HG02840 (cell line): Measurements from ENCODE around the gene IFIT5.
"Not testable (repeated sequence)": the region's sequence is repeated elsewhere in the genome, so short reads cannot be mapped to it uniquely, and the experiment has no call there.

ENCODE experiments used
- ATAC-seq: cut with Tn5 transposase; IDR thresholded peaks from one replicate; pipeline ENCODE4 v1.9.1; 2021; ENCODE audit warnings: mild to moderate bottlenecking, moderate library complexity, moderate number of reproducible peaks; ENCODE audit not compliant: unreplicated experiment, low FRiP score

IFIT5 gene

GRCh38 chr10:89425000-89425399, 10.6 kb downstream of the IFIT5 start:
- ATAC-seq, result no peak

- ATAC-seq, result no peak
Observed at GRCh38 chr10:89426230-89426868, 12.0 kb downstream of the IFIT5 start.

- no peak for ATAC-seq
Observed at GRCh38 chr10:89427629-89428028, 13.3 kb downstream of the IFIT5 start.

- ATAC-seq, result no peak
Observed at GRCh38 chr10:89428877-89429276, 14.5 kb downstream of the IFIT5 start.

GRCh38 chr10:89431977-89432376, 17.6 kb downstream of the IFIT5 start:
- ATAC-seq, result no peak

GRCh38 chr10:89438525-89438924, 24.2 kb downstream of the IFIT5 start:
- ATAC-seq, result no peak

- no peak for ATAC-seq
Observed at GRCh38 chr10:89440226-89441009, 26.1 kb downstream of the IFIT5 start.

GRCh38 chr10:89442289-89442688, 27.9 kb downstream of the IFIT5 start:
- ATAC-seq, result no peak

GRCh38 chr10:89444819-89445218, 30.5 kb downstream of the IFIT5 start:
- not testable (repeated sequence) for ATAC-seq

- no peak for ATAC-seq
Observed at GRCh38 chr10:89450901-89451300, 36.5 kb downstream of the IFIT5 start.

GRCh38 chr10:89452193-89452592, 37.8 kb downstream of the IFIT5 start:
- no peak for ATAC-seq

GRCh38 chr10:89454561-89455347, 40.4 kb downstream of the IFIT5 start:
- no peak for ATAC-seq

GRCh38 chr10:89458291-89458690, 43.9 kb downstream of the IFIT5 start:
- no peak for ATAC-seq

- no peak for ATAC-seq
Observed at GRCh38 chr10:89458784-89459183, 44.4 kb downstream of the IFIT5 start.

- ATAC-seq, result no peak
Observed at GRCh38 chr10:89463846-89464537, 49.6 kb downstream of the IFIT5 start.

- ATAC-seq, result no peak
Observed at GRCh38 chr10:89465196-89465595, 50.8 kb downstream of the IFIT5 start.

GRCh38 chr10:89466599-89467035, 52.2 kb downstream of the IFIT5 start:
- ATAC-seq, result no peak

GRCh38 chr10:89468191-89468965, 54.0 kb downstream of the IFIT5 start:
- no peak for ATAC-seq

GRCh38 chr10:89469517-89469916, 55.1 kb downstream of the IFIT5 start:
- ATAC-seq, result no peak
